HG02763 (cell line): Measurements from ENCODE around the gene NOXA1.

ENCODE experiments used
- ATAC-seq: cut with Tn5 transposase; IDR thresholded peaks from one replicate; pipeline ENCODE4 v1.9.1; 2021; ENCODE audit warnings: mild to moderate bottlenecking, moderate library complexity; ENCODE audit not compliant: unreplicated experiment

NOXA1 gene

DNA sequence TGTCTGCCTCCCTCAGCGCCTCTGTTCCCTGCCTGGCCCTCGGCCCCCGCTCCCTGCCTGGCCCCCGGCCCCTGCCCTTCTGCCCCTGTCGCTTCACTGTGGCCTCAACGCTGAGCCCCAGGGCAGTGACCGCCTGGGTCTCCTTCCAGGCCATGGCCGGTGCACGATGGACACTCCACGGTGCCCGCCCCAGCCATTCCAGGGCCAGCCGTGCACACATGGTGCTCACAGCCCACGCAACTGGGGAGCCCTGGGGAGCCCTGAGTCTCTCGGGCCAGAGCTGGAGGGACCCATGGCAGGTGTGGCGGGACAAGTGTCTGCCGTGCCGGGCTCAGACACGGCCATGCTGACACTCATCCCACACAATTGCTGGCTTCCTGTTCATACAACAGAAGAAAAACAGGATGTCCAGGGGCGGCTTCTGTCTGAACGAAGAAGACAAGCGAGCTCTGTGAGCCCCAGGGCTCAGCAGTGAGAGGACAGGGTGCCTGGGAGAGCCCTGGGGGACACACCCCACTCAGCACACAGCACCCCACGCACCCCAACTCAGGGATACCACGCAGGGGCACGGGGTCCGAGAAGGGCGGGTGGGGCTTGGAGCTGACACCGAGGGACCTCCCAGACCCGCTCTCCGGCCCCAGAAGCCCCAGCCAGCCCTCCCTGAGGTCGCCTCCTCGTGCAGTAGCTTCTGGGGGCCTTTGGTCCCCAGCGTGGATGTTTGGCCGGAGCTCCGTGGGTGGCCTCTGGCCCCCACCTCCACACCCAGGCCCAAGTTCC is 35.9 kb upstream of the NOXA1 start:
- ATAC-seq: no peak

DNA sequence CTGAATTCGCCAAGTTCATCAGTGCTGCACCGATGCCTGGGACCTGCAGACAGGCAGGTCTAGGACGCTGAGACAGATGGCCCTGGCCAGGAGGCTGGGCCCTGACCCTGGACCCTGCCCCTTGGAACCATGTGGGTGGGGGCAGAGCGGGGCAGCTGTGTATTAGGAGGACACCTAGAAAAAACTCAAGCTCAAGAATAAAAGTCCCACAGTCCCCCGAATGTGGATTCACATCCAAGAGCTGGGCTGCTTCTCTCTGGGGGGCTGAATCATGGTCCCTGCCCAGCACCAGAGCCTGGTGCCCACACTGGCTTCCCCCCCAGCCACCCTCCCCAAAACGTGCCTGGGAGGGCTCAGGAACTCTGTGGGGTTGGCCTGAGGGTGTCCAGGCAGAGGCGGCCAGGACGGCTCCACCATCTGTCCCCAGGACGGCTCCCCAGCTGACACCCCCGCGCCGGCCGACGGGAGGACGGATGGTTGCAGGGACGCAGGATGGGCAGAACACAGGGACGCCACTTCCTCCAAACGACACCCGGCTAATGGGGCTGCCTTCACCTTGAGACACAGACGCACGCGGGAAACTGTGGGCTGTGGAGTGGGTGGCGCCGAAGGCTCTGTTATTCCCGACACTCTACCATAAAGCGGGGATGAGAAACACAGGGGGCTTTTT is 35.2 kb upstream of the NOXA1 start:
- ATAC-seq: no peak

DNA sequence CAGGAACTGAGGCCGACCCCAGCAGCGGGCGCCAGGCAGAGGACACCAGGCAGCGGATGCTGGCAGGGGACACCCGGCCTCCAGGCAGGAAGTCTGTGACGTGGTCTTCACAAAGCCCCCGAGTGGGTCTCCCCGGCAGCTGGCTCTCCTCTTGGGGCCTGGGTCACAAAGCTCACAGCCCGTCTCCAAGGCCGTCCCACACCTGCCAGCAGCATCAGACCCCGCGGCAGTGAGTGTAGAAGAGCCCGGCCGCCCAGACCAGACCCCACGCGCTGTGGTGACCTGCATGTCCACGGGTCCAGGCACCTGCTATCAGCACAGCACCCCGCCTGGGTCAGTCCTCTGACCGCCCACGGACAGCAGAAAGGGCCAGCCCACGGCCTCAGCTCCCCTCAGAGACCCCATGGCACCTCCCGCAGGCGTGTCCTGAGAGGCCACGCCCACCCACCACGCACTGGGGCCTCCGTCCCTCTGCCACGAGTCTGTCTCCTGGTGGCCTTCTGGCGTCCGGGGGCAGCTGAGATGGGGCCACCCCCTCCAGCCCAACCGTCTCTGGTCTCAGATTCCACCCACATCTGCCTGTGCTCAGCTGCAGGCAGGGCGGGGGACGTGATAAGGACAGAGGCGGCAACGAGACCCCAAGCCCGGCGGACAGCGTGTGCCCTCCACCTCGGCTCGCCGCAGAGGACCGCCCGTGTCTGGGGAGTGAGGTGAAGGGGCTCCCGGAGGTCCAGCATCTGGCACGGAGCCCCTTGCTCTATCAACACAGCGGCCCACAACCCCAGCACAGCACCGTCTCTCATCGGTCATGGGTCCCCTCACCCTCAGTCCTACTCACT is 34.4 kb upstream of the NOXA1 start:
- ATAC-seq: no peak

DNA sequence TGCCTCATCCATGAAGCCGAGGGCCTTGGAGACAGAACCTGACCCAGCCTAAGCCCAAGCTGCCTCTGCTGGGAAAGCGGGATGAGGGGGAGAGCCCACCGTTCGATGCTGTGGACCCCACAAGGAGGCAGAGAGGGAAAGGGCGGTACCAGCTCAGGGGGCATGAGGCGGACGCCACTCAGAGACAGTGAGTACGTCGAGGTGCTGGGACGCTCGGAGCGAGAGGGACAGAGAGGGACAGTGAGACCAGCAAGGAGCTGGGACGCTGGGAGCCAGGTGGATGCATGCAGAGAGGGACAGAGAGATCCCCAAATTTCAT is 33.8 kb upstream of the NOXA1 start:
- ATAC-seq: no peak

DNA sequence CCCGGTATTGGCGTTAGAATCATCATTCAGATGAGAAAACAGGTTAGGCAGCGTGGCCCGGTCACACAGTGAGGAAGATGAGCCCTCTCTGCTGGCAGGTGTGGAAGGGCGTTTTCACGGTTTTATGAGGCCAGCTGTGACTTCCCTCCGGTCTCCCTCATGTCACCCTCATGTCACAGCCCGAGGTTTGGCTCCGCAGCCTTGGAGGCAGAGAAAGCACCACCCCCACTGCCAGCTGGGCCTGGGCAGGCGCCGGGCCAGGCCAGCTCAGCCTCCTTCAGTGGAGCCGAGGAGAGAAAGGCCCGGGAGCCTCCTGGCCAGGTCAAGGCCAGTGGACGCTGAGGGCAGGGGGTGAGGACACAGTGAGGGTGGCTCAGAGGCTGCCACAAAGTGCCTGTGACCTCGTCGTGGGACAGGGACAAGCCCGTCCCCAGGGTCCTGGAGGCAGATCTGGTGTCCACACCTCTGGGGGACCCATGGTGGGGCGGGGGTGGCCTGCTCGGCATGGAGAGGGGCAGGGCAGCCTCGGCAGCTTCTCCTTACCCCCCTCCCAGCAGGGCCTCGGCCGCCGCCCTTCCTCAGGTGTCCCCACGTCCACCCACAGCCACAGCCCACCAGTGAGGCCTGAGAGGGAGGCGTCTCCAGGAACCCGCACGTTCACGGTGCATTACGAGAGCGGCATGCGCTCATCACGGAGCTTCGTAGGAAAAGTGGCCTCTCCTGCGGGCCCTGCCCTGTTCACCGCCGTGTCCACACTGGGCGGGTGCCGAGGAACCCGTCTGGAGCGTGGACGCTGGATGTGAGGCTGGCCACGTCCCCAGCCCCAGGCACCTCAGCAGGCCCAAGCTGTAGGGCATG is 32.4 kb upstream of the NOXA1 start:
- no peak for ATAC-seq

DNA sequence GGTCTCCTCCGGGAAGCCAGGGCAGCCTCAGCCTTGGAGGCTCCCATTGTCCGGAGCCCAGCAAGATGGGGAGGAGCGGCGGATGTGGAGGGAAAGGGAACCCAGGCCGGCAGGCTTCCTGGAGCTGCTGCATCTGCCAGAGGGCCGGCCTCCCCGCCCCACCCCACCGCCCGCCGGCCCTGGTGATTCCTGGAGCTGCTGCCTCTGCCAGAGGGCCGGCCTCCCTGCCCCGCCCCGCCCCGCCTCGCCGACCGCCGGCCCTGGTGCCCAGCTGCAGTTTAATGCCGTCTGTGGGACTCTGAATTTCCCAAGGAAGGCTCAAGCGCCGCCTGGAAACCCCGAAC is 31.8 kb upstream of the NOXA1 start:
- no peak for ATAC-seq

DNA sequence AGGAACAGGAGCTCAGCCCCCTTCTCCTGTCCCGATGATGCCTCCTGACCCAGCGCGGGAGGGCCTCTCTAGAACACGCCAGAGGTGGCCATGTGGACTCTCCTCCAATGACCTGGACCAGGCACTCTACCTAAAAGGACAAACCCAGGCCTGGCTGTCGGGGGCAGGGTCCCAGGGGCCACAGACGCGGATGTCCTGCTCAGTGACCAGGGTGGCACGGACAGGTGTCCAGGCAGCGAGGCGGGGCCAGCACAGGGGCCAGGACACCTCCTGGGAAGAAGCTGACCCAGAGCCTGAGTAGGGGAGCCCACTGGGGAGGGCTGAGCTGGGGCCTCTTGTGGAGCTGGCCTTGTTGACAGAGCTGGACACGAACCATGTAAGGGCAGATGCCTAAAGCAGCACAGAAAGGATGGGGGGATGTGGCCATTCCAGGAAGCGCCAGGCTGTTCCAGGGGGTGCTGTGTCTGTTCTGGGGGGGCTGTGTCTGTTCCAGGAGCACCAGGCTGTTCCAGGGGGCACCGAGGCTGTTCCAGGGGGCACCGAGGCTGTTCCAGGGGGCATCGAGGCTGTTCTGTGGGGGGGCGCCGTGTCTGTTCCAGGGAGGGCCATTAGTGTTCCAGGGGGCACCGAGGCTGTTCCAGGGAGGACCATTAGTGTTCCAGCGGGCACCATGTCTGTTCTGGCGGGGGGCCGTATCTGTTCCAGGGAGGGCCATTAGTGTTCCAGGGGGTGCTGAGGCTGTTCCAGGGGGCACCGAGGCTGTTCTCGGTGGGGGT is 30.8 kb upstream of the NOXA1 start:
- no peak for ATAC-seq

DNA sequence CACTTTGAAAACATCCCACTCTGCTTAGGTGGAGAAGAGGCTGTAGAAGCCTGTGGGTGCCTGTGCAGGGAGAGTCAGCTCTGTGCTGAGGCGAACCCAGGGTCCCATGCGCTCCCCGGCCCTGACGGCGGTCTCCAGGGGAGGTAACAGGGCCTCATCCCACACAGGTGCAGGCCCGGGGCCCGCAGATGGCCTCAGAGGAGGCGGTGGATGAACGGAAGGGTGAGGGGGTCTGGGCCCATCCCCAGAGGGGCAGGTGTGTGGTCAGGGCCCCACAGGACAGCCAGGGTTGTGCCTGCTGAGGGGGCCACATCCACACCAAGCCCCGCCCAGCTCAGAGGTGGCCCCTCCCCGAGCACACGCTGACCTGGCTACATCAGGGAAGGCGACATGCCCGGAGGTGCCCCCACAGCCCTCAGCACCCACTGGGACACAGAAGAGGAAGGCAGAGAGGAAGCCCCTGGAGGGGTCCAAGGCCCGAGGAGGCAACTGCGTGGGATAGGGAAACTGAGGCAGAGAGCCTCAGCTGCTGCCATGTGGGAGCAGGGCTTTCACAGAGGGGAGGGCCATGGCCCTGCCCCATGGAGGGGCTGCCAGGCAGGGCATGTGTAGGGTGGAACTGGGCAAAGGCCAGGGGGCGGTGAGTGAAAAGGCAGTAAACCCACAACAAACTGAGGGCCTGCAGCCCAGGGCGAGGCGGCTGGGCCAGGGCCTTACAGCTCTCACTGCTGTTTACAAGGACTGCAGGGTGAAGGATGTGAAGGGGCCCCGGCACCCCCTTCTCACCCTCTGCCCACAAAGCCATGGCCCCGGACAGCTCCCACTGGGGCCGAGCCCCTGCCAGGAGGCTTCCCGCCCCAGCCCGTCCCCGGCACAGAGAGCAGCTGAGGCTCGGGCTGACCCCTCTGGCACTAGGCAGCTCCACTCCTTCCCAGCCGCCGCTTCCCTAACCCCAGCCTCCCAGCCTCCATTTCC is 29.7 kb upstream of the NOXA1 start:
- ATAC-seq: no peak

DNA sequence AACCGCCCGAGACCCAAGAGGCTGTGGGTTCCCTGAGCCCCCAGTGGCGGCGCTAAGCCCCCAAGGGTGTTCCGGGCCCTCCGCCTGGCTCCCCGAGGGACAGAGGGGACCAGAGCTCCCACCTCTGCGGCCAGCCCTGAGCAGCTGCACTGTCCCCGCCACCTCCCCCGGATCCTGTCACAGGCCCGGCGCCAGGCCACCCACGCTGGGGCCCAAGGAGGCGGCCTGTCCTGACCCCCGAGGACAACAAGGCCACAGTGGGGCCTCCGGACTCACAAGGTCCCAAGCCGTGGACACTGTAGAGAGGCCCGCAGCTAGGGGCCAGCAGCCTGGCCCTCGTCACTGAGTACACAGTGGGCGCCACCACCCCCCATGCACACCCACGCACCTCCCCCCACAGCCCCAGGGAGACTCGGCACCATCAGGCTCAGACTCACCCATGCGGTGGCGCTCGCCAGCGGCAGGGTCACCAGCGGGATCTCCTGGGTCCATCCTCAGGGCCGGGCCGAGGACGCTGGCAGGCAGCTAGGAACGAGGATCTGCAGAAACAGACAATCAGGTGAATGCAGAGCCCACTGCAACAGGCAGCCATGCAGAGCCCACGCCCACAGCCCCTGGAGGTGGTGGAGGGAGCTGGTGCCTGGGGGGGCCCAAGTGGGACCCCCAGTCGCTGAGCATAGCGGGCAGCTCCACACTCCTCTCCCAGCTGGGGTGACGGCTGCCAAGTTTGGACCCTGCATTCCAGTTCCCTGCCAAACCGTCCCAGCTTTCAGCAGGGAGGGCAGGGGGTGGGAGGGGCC is 28.1 kb upstream of the NOXA1 start:
- no peak for ATAC-seq

DNA sequence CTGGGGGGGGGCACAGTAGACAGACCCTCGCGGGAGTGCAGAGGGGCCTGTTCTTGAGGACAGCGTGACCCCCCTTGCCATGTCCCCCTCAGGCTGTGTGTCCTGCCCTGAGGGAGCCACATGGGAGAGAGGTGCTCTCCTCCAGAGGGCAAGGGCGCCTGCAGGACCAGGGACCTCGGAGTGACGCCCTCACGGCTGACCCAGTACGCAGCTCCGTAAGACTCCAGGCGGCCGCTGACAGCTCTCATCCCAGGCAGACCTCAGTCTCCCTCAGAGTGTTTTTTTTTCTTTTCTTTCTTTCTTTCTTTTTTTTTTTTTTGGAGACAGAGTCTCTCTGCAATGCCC is 27.6 kb upstream of the NOXA1 start:
- no peak for ATAC-seq

DNA sequence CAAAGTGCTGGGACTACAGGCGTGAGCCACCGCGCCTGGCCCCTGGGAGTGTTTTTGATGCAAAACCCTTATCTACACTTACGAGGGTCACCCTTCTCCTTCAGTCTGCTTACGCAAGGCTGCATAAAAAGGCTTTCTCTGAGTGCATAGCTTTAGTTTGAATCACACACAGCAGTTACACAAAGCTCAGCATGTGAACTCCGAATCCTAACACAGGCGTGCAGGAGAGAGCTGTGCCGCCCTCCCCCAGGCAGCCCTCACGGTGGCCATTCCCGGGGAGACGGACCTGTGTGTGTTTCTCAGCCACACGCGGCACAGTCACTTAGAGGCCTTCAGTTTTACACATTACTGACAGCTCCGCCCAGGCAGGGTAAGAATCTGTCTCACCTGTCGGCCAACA is 27.0 kb upstream of the NOXA1 start:
- no peak for ATAC-seq

DNA sequence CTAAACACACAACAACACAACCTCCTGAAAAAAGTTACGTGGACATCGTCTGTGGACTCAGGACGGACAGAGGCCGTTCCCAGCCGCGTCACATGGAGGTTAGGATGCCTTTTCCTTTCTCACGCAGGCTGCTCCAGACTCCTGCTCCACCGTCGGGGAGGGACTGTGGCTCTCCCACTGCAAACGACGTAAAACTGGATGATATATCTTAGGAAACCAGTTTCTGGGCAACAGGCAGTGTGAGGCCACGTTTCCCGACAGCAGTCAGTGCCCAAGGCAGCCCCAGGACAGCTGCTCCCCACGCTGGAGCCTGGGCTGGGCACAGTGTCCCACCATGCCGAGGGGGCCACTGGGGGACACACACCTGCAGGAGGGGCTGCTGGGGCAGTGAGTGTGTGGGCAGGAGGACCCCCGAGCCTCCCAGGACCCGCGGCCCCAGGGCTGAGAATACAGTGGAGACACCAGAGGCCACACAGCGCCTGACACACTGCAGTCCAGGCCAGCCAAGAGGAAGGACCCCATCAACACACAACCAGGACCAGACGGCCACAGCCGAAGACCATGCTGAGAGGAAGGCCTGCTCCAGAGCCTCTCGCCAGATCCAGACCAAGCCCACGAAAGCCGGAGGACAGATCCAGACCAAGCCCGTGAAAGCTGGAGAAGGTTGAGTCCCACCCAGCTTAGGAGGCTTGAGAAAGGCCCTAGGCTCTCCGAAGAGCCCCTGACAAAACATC is 26.4 kb upstream of the NOXA1 start:
- ATAC-seq: no peak

DNA sequence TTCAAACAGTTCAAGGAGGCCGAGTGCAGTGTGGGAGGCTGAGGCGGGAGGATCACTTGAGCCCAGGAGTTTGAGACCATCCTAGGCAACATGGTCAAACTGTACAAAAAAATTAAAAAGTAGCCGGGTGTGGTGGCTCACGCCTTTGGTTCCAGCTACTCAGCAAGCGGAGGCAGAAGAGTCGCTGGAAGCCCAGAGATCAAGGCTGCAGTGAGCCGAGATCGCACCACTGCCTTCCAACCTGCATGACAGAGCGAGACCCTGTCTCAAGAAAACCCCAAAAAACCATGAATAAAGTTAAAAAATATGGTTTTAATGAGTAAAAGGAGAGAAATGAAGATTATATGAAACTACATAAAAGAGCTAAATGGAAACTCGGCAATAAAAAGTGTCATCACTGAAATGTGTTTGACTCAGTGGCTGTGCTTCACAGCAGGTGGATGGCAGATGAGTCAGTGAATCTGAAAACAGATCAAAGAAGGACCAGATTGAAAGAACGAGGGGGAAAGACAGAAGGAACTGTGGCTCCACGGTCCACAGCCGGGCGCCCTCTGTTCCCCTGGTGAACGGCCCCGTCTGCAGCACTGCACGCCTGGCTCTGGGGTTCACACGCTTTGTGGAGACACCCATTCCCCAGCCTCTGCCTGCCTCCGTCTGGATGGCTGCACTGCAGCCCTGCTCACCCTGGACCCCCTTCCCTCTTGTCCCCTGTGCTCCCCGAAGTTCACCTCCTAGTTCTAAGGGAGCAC is 25.3 kb upstream of the NOXA1 start:
- ATAC-seq: no peak

DNA sequence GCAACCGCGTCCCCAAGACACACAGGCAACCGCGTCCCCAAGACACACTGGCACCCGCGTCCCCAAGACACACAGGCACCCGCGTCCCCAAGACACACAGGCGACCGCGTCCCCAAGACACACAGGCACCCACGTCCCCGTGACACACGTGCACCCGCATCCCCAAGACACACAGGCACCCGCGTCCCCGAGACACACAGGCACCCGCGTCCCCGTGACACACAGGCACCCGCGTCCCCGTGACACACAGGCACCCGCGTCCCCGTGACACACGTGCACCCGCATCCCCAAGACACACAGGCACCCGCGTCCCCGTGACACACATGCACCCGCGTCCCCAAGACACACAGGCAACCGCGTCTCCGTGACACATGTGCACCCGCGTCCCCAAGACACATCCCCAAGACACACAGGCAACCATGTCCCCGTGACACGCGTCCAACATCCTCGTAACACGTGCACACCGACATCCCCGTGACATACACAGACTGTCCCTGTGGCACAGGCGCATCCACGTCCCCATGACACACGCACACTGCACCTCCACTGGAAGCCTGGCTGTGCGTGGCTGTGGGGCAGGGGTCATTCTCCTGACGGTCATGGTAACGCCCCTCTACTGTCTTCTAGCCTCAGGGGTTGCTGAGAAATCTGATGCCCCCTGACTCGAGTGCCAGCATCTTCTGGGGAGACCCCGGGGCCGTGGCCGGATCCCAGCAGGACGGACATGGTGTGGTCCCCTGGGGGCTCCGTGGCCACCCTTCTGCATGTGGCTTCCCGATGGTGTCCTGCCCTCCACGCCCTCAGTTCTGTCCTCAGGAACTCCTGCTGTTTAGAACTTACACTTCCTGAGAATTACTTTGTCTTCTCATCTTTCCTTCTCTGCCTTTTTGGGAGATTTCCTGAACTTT is 24.4 kb upstream of the NOXA1 start:
- no peak for ATAC-seq

DNA sequence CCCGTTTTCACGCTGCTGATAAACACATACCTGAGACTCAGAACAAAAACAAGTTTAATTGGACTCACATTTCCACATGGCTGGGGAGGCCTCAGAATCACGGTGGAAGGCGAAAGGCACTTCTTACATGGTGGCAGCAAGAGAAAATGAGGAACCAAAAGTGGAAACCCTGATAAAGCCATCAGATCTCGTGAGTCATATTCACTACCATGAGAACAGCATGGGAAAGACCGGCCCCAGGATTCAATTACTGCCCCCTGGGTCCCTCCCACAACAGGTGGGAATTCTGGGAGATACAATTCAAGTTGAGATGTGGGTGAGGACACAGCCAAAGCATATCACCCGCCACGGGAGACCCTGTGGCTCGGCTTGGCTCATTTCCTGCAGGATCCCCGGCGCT is 20.4 kb upstream of the NOXA1 start:
- ATAC-seq: no peak

DNA sequence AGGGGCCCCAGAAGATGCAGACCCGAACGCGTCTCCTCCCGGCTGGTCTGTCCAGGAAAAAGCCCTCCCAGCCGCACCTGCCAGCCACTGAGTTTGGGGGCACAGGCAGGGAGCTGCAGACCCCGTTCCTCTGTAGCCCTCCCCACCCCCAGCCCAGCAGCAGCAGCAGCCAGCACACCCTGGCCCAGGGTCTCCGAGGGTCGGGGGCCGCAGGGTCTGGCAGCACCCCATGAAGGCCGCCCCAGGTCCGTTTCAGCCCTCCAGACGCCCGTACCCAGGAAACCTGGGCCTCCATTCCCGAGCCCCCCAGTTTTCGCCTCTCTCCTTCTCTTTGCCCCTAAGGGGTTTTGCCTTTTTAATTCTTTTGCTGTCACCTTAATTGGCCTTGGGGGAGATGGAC is 19.9 kb upstream of the NOXA1 start:
- no peak for ATAC-seq
